ENCODE results near the gene CDK14. TPM values are rescaled to one million over a fixed set of nuclear protein-coding genes. Genes with fewer than 3 reads are reported as not detected.

Gene CDK14
- total and polyA plus RNA-seq, 4 donors = 60.9 to 126 (median 82.9) TPM

DNA sequence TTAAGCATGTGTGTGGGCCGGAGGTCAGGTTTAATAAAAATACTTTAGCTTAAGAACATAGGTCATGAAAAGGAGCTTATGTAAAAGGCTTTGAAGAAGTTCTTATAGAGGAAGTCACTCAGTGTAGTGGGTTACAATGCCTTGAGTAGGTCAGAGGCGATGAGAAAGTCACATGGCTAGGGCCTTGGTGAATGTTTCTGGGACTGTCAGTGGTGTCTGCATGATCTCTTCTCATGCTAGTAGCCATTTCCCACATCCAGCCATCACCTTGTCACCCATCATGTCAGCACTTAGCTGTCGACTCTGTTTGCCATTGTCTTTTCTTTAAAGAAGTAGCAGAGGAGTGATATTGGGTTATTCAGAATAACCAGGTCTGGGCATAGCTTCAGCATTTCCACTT lies 236.6 kb downstream of the CDK14 start:
- Histone ChIP-seq H3K4me1 (ENCODE audit: control insufficient read depth, insufficient read depth, low read length) (no peaks in the 10 kb centered on the region), H3K27me3 (ENCODE audit: control insufficient read depth, insufficient read depth, low read length) (no peaks in the 10 kb centered on the region), H3K4me3 (ENCODE audit: low read depth, low read length) (no peak overlapping the region), H3K27ac (ENCODE audit: low read depth, low read length) (no peak overlapping the region), H3K9me3 (ENCODE audit: control insufficient read depth, insufficient read depth, low read length) (peaks cover 4% of the 10 kb centered on the region), H3K36me3 (ENCODE audit: control insufficient read depth, insufficient read depth, low read length) (no peaks in the 10 kb centered on the region)
- DNase-seq (ENCODE audit: low read depth in 4 of 6, low spot score in 6 of 6) = no peak
- no CpG with 5 or more reads among the region's 3 CpGs for WGBS (ENCODE audit: insufficient coverage)

DNA sequence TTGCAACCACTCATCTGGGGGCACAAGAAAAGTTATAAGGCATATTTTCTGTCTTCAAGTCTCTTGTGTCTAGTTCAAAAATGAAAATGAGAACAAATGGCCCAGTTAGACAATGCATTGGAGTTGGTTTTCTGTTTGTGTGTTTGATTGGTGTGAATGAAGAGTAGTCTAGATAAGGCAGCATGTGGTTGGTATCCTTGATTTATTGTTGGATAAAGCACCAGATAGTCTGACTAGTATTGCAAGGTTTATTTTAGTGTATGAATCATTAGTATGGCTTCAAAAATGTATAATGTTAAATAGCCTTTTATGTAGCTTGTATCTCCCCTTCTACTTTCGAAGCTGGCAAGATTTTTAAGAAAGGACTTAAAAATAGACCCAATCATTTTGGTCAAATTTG lies 237.3 kb downstream of the CDK14 start:
- no peak for DNase-seq (ENCODE audit: low read depth in 4 of 6, low spot score in 6 of 6)
- Histone ChIP-seq H3K4me1 (ENCODE audit: control insufficient read depth, insufficient read depth, low read length) (no peaks in the 10 kb centered on the region), H3K9me3 (ENCODE audit: control insufficient read depth, insufficient read depth, low read length) (peaks cover 4% of the 10 kb centered on the region), H3K27ac (ENCODE audit: low read depth, low read length) (no peak overlapping the region), H3K36me3 (ENCODE audit: control insufficient read depth, insufficient read depth, low read length) (no peaks in the 10 kb centered on the region), H3K27me3 (ENCODE audit: control insufficient read depth, insufficient read depth, low read length) (no peaks in the 10 kb centered on the region), H3K4me3 (ENCODE audit: low read depth, low read length) (no peak overlapping the region)
- no CpG with 5 or more reads among the region's 1 CpG for WGBS (ENCODE audit: insufficient coverage)

DNA sequence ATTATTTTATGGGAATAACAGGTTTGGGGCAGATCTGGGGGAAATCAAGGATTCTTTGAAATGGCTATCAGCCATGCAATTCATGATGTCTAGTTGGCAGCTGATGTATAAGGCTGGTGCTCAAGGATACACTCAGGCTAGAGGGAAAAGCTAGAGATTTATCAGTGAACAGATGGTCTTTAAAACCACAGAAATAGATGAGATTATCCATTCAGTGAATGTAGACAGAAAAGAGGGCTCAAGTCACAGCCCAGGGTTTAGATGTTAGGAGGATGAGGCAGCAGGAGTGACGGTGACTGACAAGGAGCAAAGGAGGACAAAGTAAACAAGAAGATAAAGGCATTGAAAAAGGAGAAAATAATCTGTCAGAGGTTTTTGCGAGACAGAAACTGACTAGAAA lies 238.7 kb downstream of the CDK14 start:
- 85% methylated on average over 2 of the region's 2 CpGs for WGBS (ENCODE audit: insufficient coverage)
- no peaks in the 10 kb centered on the region for H3K4me1 ChIP-seq (ENCODE audit: control insufficient read depth, insufficient read depth, low read length)

DNA sequence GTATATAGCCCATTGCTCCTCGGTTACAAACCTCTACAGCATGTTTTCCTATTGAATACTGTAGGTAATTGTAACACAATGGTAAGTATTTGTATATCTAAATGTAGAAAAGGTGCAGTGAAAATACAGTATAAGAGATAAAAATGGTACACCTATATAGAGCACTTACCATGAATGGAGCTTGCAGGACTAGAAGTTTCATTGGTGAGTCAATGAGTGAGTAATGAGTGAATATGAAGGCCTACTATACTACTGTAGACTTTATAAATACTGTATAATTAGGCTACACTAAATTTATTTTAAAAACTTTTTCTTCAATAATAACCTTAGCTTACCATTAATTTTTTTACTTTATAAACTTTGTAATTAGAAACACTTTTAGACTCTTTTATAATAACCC lies 239.7 kb downstream of the CDK14 start:
- no peak for DNase-seq (ENCODE audit: low read depth in 4 of 6, low spot score in 6 of 6)
- Histone ChIP-seq H3K27ac (ENCODE audit: low read depth, low read length) (no peak overlapping the region), H3K36me3 (ENCODE audit: control insufficient read depth, insufficient read depth, low read length) (no peaks in the 10 kb centered on the region), H3K4me1 (ENCODE audit: control insufficient read depth, insufficient read depth, low read length) (no peaks in the 10 kb centered on the region), H3K27me3 (ENCODE audit: control insufficient read depth, insufficient read depth, low read length) (no peaks in the 10 kb centered on the region), H3K4me3 (ENCODE audit: low read depth, low read length) (no peak overlapping the region), H3K9me3 (ENCODE audit: control insufficient read depth, insufficient read depth, low read length) (no peaks in the 10 kb centered on the region)
- no CpG with 5 or more reads among the region's 1 CpG for WGBS (ENCODE audit: insufficient coverage)

More for the DNA sequence above, 238.7 kb downstream of the CDK14 start:
- no peaks in the 10 kb centered on the region for H3K36me3 ChIP-seq (ENCODE audit: control insufficient read depth, insufficient read depth, low read length)
- peaks cover 2% of the 10 kb centered on the region for H3K9me3 ChIP-seq (ENCODE audit: control insufficient read depth, insufficient read depth, low read length)
- DNase-seq (ENCODE audit: low read depth in 4 of 6, low spot score in 6 of 6) = no peak
- no peak overlapping the region for H3K27ac ChIP-seq (ENCODE audit: low read depth, low read length)
- H3K27me3 ChIP-seq (ENCODE audit: control insufficient read depth, insufficient read depth, low read length) = no peaks in the 10 kb centered on the region
- no peak overlapping the region for H3K4me3 ChIP-seq (ENCODE audit: low read depth, low read length)

- no peaks in the 10 kb centered on the region for H3K9me3 ChIP-seq (ENCODE audit: control insufficient read depth, insufficient read depth, low read length)
- no peaks in the 10 kb centered on the region for H3K36me3 ChIP-seq (ENCODE audit: control insufficient read depth, insufficient read depth, low read length)
- H3K27me3 ChIP-seq (ENCODE audit: control insufficient read depth, insufficient read depth, low read length) = no peaks in the 10 kb centered on the region
- H3K4me1 ChIP-seq (ENCODE audit: control insufficient read depth, insufficient read depth, low read length) = no peaks in the 10 kb centered on the region
- WGBS (ENCODE audit: insufficient coverage) = 100% methylated on average over 1 of the region's 2 CpGs
- DNase-seq (ENCODE audit: low read depth in 4 of 6, low spot score in 6 of 6) = no peak
- no peak overlapping the region for H3K4me3 ChIP-seq (ENCODE audit: low read depth, low read length)
- no peak overlapping the region for H3K27ac ChIP-seq (ENCODE audit: low read depth, low read length)
Measured at GRCh38 chr7:90836937-90837336, 240.8 kb downstream of the CDK14 start.

DNA sequence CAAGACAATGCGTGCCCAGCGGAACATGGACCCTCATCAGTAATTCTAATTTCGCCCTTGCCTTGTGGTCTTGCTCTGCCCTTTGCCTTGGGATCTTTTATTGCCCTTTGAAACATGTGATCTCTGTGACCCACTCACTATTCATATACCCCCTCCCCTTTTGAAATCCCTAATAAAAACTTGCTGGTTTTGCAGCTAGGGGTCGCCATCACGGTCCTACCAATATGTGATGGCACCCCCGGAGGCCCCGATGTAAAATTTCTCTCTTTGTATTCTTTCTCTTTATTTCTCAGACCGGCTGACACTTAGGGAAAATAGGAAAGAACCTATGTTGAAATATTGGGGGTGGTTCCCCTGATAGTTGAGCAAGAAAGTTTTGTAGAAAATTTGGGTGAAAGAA lies 242.7 kb downstream of the CDK14 start:
- WGBS (ENCODE audit: insufficient coverage) = 94% methylated on average over 3 of the region's 8 CpGs
- H3K4me1 ChIP-seq (ENCODE audit: control insufficient read depth, insufficient read depth, low read length) = no peaks in the 10 kb centered on the region
- H3K9me3 ChIP-seq (ENCODE audit: control insufficient read depth, insufficient read depth, low read length) = no peaks in the 10 kb centered on the region
- H3K36me3 ChIP-seq (ENCODE audit: control insufficient read depth, insufficient read depth, low read length) = no peaks in the 10 kb centered on the region
- no peak for DNase-seq (ENCODE audit: low read depth in 4 of 6, low spot score in 6 of 6)
- no peak overlapping the region for H3K4me3 ChIP-seq (ENCODE audit: low read depth, low read length)
- H3K27me3 ChIP-seq (ENCODE audit: control insufficient read depth, insufficient read depth, low read length) = no peaks in the 10 kb centered on the region
- no peak overlapping the region for H3K27ac ChIP-seq (ENCODE audit: low read depth, low read length)

GRCh38 chr7:90839316-90839715 lies 243.2 kb downstream of the CDK14 start:
- Histone ChIP-seq H3K27ac (ENCODE audit: low read depth, low read length) (no peak overlapping the region), H3K4me3 (ENCODE audit: low read depth, low read length) (no peak overlapping the region), H3K36me3 (ENCODE audit: control insufficient read depth, insufficient read depth, low read length) (no peaks in the 10 kb centered on the region), H3K4me1 (ENCODE audit: control insufficient read depth, insufficient read depth, low read length) (no peaks in the 10 kb centered on the region), H3K27me3 (ENCODE audit: control insufficient read depth, insufficient read depth, low read length) (no peaks in the 10 kb centered on the region), H3K9me3 (ENCODE audit: control insufficient read depth, insufficient read depth, low read length) (no peaks in the 10 kb centered on the region)
- DNase-seq (ENCODE audit: low read depth in 4 of 6, low spot score in 6 of 6) = peak in 2 of 6 donors; percentile 48 to 72
- WGBS (ENCODE audit: insufficient coverage) = no CpG with 5 or more reads among the region's 1 CpG

GRCh38 chr7:90839727-90840291 lies 243.7 kb downstream of the CDK14 start:
- 80% methylated on average over 1 of the region's 3 CpGs for WGBS (ENCODE audit: insufficient coverage)

DNA sequence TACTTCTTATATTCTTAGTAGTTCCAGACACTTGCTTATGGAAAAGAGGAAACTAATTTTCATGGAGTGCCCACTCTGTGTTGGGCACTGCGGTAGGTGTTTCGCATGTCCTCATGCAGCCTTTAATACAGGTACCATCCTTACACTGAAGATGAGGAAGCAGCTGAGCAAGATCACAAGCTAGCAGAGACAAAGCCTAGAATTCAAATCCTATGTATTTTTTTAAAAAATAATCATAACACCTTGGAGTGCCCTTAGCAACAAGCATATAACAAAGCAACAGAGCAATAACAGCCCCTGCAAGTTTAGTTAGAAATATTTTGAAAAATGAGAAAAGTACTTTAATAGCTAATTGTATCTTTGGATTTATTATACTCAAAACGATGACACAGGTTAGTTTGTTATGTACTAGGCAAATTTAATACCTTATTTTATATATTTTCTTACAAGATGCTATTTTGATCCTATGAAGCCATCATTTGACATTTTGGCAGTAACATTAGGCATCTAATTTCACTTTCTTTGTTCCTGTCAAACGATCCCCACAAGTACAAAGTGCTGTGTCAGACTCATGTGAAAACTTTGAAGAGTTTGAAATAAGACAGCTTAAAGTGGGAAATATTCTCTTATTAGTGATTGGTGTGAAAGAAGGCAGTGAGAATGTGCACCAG lies 245.8 kb downstream of the CDK14 start:
- WGBS (ENCODE audit: insufficient coverage) = 100% methylated on average over 2 of the region's 4 CpGs
- no peaks in the 10 kb centered on the region for H3K4me1 ChIP-seq (ENCODE audit: control insufficient read depth, insufficient read depth, low read length)

More at GRCh38 chr7:90839727-90840291, 243.7 kb downstream of the CDK14 start:
- Histone ChIP-seq H3K4me1 (ENCODE audit: control insufficient read depth, insufficient read depth, low read length) (no peaks in the 10 kb centered on the region), H3K27ac (ENCODE audit: low read depth, low read length) (no peak overlapping the region), H3K36me3 (ENCODE audit: control insufficient read depth, insufficient read depth, low read length) (no peaks in the 10 kb centered on the region), H3K9me3 (ENCODE audit: control insufficient read depth, insufficient read depth, low read length) (no peaks in the 10 kb centered on the region), H3K4me3 (ENCODE audit: low read depth, low read length) (no peak overlapping the region), H3K27me3 (ENCODE audit: control insufficient read depth, insufficient read depth, low read length) (no peaks in the 10 kb centered on the region)
- no peak for DNase-seq (ENCODE audit: low read depth in 4 of 6, low spot score in 6 of 6)

GRCh38 chr7:90842430-90842788 lies 246.3 kb downstream of the CDK14 start:
- H3K27ac ChIP-seq (ENCODE audit: low read depth, low read length) = no peak overlapping the region
- WGBS (ENCODE audit: insufficient coverage) = 50% methylated on average over 1 of the region's 4 CpGs
- no peaks in the 10 kb centered on the region for H3K9me3 ChIP-seq (ENCODE audit: control insufficient read depth, insufficient read depth, low read length)
- H3K4me3 ChIP-seq (ENCODE audit: low read depth, low read length) = no peak overlapping the region
- DNase-seq (ENCODE audit: low read depth in 4 of 6, low spot score in 6 of 6) = peak in 1 of 6 donors; percentile 54
- H3K36me3 ChIP-seq (ENCODE audit: control insufficient read depth, insufficient read depth, low read length) = no peaks in the 10 kb centered on the region
- no peaks in the 10 kb centered on the region for H3K4me1 ChIP-seq (ENCODE audit: control insufficient read depth, insufficient read depth, low read length)
- H3K27me3 ChIP-seq (ENCODE audit: control insufficient read depth, insufficient read depth, low read length) = no peaks in the 10 kb centered on the region

More for the DNA sequence above, 245.8 kb downstream of the CDK14 start:
- H3K4me3 ChIP-seq (ENCODE audit: low read depth, low read length) = no peak overlapping the region
- no peaks in the 10 kb centered on the region for H3K36me3 ChIP-seq (ENCODE audit: control insufficient read depth, insufficient read depth, low read length)
- no peak overlapping the region for H3K27ac ChIP-seq (ENCODE audit: low read depth, low read length)
- H3K9me3 ChIP-seq (ENCODE audit: control insufficient read depth, insufficient read depth, low read length) = no peaks in the 10 kb centered on the region
- no peak for DNase-seq (ENCODE audit: low read depth in 4 of 6, low spot score in 6 of 6)
- no peaks in the 10 kb centered on the region for H3K27me3 ChIP-seq (ENCODE audit: control insufficient read depth, insufficient read depth, low read length)
